HCT116 (cell line): ENCODE results near the gene THG1L.

Experiments used
- CEBPB ChIP-seq: IDR thresholded peaks from 2 replicates; pipeline ENCODE4 v1.6.1; 2012; ENCODE audit warnings: low read depth
- EGR1 ChIP-seq: IDR thresholded peaks from 2 replicates; pipeline ENCODE4 v1.6.1; 2012; ENCODE audit warnings: low read depth
- EZH2 ChIP-seq: fragments of 200-600 bp; sonication (generic); IDR thresholded peaks from 2 replicates; pipeline ENCODE4 v1.6.1; 2017; ENCODE audit warnings: antibody characterized with exemption, mixed run types
- EZH2phosphoT487 ChIP-seq: fragments of 200-600 bp; IDR thresholded peaks from 2 replicates; pipeline ENCODE4 v1.6.1; 2018; ENCODE audit warnings: antibody characterized with exemption, borderline replicate concordance
- POLR2A ChIP-seq: IDR thresholded peaks from 2 replicates; pipeline ENCODE4 v1.7.0; 2011; ENCODE audit warnings: borderline replicate concordance; ENCODE audit not compliant: insufficient read depth, insufficient read length; ENCODE audit errors: extremely low read depth
- POLR2AphosphoS5 ChIP-seq: IDR thresholded peaks from 2 replicates; pipeline ENCODE4 v1.6.1; 2011; ENCODE audit warnings: mild to moderate bottlenecking, low read depth, low read length, moderate library complexity
- REST ChIP-seq: IDR thresholded peaks from 2 replicates; pipeline ENCODE4 v1.6.1; 2012; ENCODE audit warnings: low read depth
- SIN3A ChIP-seq: IDR thresholded peaks from 2 replicates; pipeline ENCODE4 v1.6.1; 2012; ENCODE audit warnings: low read depth
- YY1 ChIP-seq: IDR thresholded peaks from 2 replicates; pipeline ENCODE4 v1.6.1; 2011; ENCODE audit warnings: low read length, low read depth, moderate library complexity, mild to moderate bottlenecking; ENCODE audit not compliant: insufficient replicate concordance; ENCODE audit errors: extremely low read depth
- TF ChIP-seq, protein P1 (sequence below), 3 experiments: fragments of 200-600 bp in 1 of 3; sonication (generic) in 1 of 3; IDR thresholded peaks in 2 of 3; conservative IDR thresholded peaks in 1 of 3; 2 replicates each; pipeline ENCODE4 v1.5.1; 2012 to 2017; ENCODE audit warnings: low read depth in 2 of 3, low read length in 2 of 3, antibody characterized with exemption in 1 of 3, borderline replicate concordance in 1 of 3, control low read depth in 1 of 3, mild to moderate bottlenecking in 1 of 3, mixed read lengths in 1 of 3, mixed run types in 1 of 3, moderate library complexity in 1 of 3; ENCODE audit not compliant: insufficient read depth in 1 of 3
- TF ChIP-seq, protein P2 (sequence below): IDR thresholded peaks from 2 replicates; pipeline ENCODE4 v1.6.1; 2011; ENCODE audit warnings: mild to moderate bottlenecking, low read length, moderate library complexity; ENCODE audit not compliant: insufficient replicate concordance; ENCODE audit errors: extremely low read depth
- TF ChIP-seq, protein P3 (sequence below): IDR thresholded peaks from 2 replicates; pipeline ENCODE4 v1.6.1; 2012

- TF ChIP-seq, protein P1, sequence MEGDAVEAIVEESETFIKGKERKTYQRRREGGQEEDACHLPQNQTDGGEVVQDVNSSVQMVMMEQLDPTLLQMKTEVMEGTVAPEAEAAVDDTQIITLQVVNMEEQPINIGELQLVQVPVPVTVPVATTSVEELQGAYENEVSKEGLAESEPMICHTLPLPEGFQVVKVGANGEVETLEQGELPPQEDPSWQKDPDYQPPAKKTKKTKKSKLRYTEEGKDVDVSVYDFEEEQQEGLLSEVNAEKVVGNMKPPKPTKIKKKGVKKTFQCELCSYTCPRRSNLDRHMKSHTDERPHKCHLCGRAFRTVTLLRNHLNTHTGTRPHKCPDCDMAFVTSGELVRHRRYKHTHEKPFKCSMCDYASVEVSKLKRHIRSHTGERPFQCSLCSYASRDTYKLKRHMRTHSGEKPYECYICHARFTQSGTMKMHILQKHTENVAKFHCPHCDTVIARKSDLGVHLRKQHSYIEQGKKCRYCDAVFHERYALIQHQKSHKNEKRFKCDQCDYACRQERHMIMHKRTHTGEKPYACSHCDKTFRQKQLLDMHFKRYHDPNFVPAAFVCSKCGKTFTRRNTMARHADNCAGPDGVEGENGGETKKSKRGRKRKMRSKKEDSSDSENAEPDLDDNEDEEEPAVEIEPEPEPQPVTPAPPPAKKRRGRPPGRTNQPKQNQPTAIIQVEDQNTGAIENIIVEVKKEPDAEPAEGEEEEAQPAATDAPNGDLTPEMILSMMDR (IDR thresholded peaks at IDR 0.05 in 2 of 3, conservative IDR thresholded peaks at IDR 0.05 in 1 of 3; ENCODE audit: borderline replicate concordance in 1 of 3, insufficient read depth in 1 of 3, low read depth in 2 of 3, low read length in 2 of 3): peak; percentile 31 to 73 (median 63); a peak in 4 of 6 replicates
- TF ChIP-seq EGR1: no peak
- TF ChIP-seq, protein P2, sequence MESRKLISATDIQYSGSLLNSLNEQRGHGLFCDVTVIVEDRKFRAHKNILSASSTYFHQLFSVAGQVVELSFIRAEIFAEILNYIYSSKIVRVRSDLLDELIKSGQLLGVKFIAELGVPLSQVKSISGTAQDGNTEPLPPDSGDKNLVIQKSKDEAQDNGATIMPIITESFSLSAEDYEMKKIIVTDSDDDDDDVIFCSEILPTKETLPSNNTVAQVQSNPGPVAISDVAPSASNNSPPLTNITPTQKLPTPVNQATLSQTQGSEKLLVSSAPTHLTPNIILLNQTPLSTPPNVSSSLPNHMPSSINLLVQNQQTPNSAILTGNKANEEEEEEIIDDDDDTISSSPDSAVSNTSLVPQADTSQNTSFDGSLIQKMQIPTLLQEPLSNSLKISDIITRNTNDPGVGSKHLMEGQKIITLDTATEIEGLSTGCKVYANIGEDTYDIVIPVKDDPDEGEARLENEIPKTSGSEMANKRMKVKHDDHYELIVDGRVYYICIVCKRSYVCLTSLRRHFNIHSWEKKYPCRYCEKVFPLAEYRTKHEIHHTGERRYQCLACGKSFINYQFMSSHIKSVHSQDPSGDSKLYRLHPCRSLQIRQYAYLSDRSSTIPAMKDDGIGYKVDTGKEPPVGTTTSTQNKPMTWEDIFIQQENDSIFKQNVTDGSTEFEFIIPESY: no peak
- no peak for TF ChIP-seq POLR2A
- TF ChIP-seq, protein P3, sequence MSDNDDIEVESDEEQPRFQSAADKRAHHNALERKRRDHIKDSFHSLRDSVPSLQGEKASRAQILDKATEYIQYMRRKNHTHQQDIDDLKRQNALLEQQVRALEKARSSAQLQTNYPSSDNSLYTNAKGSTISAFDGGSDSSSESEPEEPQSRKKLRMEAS: no peak
- TF ChIP-seq EZH2phosphoT487: no peak
- no peak for TF ChIP-seq POLR2AphosphoS5
- TF ChIP-seq EZH2: no peak
- no peak for TF ChIP-seq REST
- no peak for TF ChIP-seq YY1
- no peak for TF ChIP-seq SIN3A
- no peak for TF ChIP-seq CEBPB
Observed at GRCh38 chr5:157718519-157718918, 12.7 kb upstream of the THG1L start.
